DND-41 (cell line): ENCODE data around the gene IQGAP2.
"Not testable (repeated sequence)": the region's sequence is repeated elsewhere in the genome, so short reads cannot be mapped to it uniquely, and the experiment has no call there.

Source experiments
- ATAC-seq: fragments of 200-7000 bp; cut with Tn5 transposase; 3 replicates; pipeline ENCODE4 v1.9.1; 2021; ENCODE audit warnings: low read depth; ENCODE audit not compliant: insufficient read depth
- DNase-seq: peaks from one replicate; pipeline ENCODE4 v3.0.0-alpha.2; 2020
- H2AFZ ChIP-seq: 2 replicates; pipeline ENCODE4 v1.6.0; 2012; ENCODE audit warnings: low read depth, low read length
- H3K27ac ChIP-seq: 2 replicates; pipeline ENCODE4 v1.5.1; 2012; ENCODE audit warnings: low read length, inconsistent platforms
- H3K27me3 ChIP-seq: fragments of 200-600 bp; sonication (generic); 2 replicates; pipeline ENCODE4 v1.6.0; 2012; ENCODE audit warnings: low read length, mild to moderate bottlenecking, inconsistent platforms; ENCODE audit not compliant: insufficient read depth, poor library complexity
- H3K36me3 ChIP-seq: 2 replicates; pipeline ENCODE4 v1.5.1; 2012; ENCODE audit warnings: low read length, inconsistent platforms; ENCODE audit not compliant: insufficient read depth
- H3K4me1 ChIP-seq: 2 replicates; pipeline ENCODE4 v1.5.1; 2012; ENCODE audit warnings: mild to moderate bottlenecking, low read length; ENCODE audit not compliant: insufficient read depth
- H3K4me2 ChIP-seq: 2 replicates; pipeline ENCODE4 v1.6.0; 2012; ENCODE audit warnings: mild to moderate bottlenecking, moderate library complexity, low read length, inconsistent platforms; ENCODE audit not compliant: insufficient read depth
- H3K4me3 ChIP-seq, 2 experiments: fragments of 200-600 bp in 1 of 2; shearing (Covaris generic) in 1 of 2; 2 replicates each; pipeline ENCODE4 v1.5.1; 2012 to 2016; ENCODE audit warnings: inconsistent platforms in 2 of 2, low read length in 2 of 2, mild to moderate bottlenecking in 2 of 2, low read depth in 1 of 2, moderate library complexity in 1 of 2
- H3K79me2 ChIP-seq: 2 replicates; pipeline ENCODE4 v1.6.0; 2012; ENCODE audit warnings: low read length, inconsistent platforms; ENCODE audit not compliant: insufficient read depth
- H3K9ac ChIP-seq: 2 replicates; pipeline ENCODE4 v1.6.0; 2012; ENCODE audit warnings: low read depth, mild to moderate bottlenecking, inconsistent platforms, low read length, moderate library complexity
- H3K9me3 ChIP-seq: 2 replicates; pipeline ENCODE4 v1.5.1; 2012; ENCODE audit warnings: low read length, moderate library complexity, mild to moderate bottlenecking, inconsistent platforms; ENCODE audit not compliant: insufficient read depth, severe bottlenecking
- H4K20me1 ChIP-seq: 2 replicates; pipeline ENCODE4 v1.6.0; 2012; ENCODE audit warnings: low read length; ENCODE audit not compliant: insufficient read depth
- CTCF ChIP-seq: IDR thresholded peaks from 2 replicates; pipeline ENCODE4 v1.5.1; 2012; ENCODE audit warnings: borderline replicate concordance, low read length, moderate library complexity, mild to moderate bottlenecking; ENCODE audit not compliant: poor library complexity, severe bottlenecking; ENCODE audit errors: extremely low read depth
- EZH2 ChIP-seq: IDR thresholded peaks from 3 replicates; pipeline ENCODE4 v1.6.1; 2012; ENCODE audit warnings: borderline replicate concordance, low read depth, mild to moderate bottlenecking, moderate library complexity, low read length, inconsistent platforms; ENCODE audit not compliant: severe bottlenecking

Gene IQGAP2

GRCh38 chr5:76433261-76433660 is 30.2 kb downstream of the IQGAP2 start:
- Histone ChIP-seq H3K9me3 (no peaks in the 10 kb centered on the region), H3K4me1 (no peaks in the 10 kb centered on the region), H3K4me3 (no peak overlapping the region), H2AFZ (no peak overlapping the region), H3K36me3 (no peaks in the 10 kb centered on the region), H3K27me3 (no peaks in the 10 kb centered on the region), H4K20me1 (no peaks in the 10 kb centered on the region), H3K4me2 (no peak overlapping the region), H3K27ac (no peak overlapping the region), H3K79me2 (no peaks in the 10 kb centered on the region), H3K9ac (no peak overlapping the region)
- DNase-seq (no peak), ATAC-seq (no peak)
- TF ChIP-seq EZH2 (no peak), CTCF (no peak)

GRCh38 chr5:76437507-76437906 is 34.4 kb downstream of the IQGAP2 start:
- not testable (repeated sequence) for ATAC-seq, H3K36me3 ChIP-seq, H3K4me1 ChIP-seq, H3K27ac ChIP-seq, H4K20me1 ChIP-seq, H3K79me2 ChIP-seq, H3K4me3 ChIP-seq, H3K9me3 ChIP-seq, H2AFZ ChIP-seq, H3K9ac ChIP-seq, H3K4me2 ChIP-seq, H3K27me3 ChIP-seq, DNase-seq

- Histone ChIP-seq H3K36me3 (no peaks in the 10 kb centered on the region), H3K4me1 (no peaks in the 10 kb centered on the region), H2AFZ (no peak overlapping the region), H3K27ac (no peak overlapping the region), H3K9me3 (no peaks in the 10 kb centered on the region), H3K4me3 (no peak overlapping the region), H4K20me1 (no peaks in the 10 kb centered on the region), H3K79me2 (no peaks in the 10 kb centered on the region), H3K4me2 (no peak overlapping the region), H3K27me3 (no peaks in the 10 kb centered on the region), H3K9ac (no peak overlapping the region)
- no peak for ATAC-seq
- DNase-seq, result no peak
- TF ChIP-seq EZH2 (no peak), CTCF (no peak)
Observed at GRCh38 chr5:76438025-76438424, 34.9 kb downstream of the IQGAP2 start.

GRCh38 chr5:76439201-76439600 is 36.1 kb downstream of the IQGAP2 start:
- TF ChIP-seq EZH2 (no peak), CTCF (no peak)
- Histone ChIP-seq H4K20me1 (no peaks in the 10 kb centered on the region), H3K9me3 (no peaks in the 10 kb centered on the region)

More at GRCh38 chr5:76439201-76439600, 36.1 kb downstream of the IQGAP2 start:
- DNase-seq (no peak), ATAC-seq (no peak)
- Histone ChIP-seq H3K4me1 (no peaks in the 10 kb centered on the region), H3K27ac (no peak overlapping the region), H2AFZ (no peak overlapping the region), H3K4me3 (no peak overlapping the region), H3K27me3 (no peaks in the 10 kb centered on the region), H3K36me3 (no peaks in the 10 kb centered on the region), H3K79me2 (no peaks in the 10 kb centered on the region), H3K4me2 (no peak overlapping the region), H3K9ac (no peak overlapping the region)
